ENCODE measurements around the gene HERC5.
A peak's percentile ranks its signal among the peaks of the same experiment; 100 is the strongest.
"Not testable (repeated sequence)": the region's sequence is repeated elsewhere in the genome, so short reads cannot be mapped to it uniquely, and the experiment has no call there.

The HERC5 gene

GRCh38 chr4:88456670-88457306 is at the start of gene HERC5:
Gene HERC5, plus strand, starts transcription at chr4:88457119. Its CDS starts 151 bp downstream, at chr4:88457270.
- peak; percentile 35 for DNase-seq

GRCh38 chr4:88409206-88409605 is 47.7 kb upstream of the HERC5 start:
- no peak for DNase-seq

- no peak for DNase-seq
These were observed 47.1 kb upstream of the HERC5 start for GRCh38 chr4:88409789-88410188.

- DNase-seq, result no peak
These were observed 45.3 kb upstream of the HERC5 start for GRCh38 chr4:88411491-88412096.

- no peak for DNase-seq
These were observed 43.1 kb upstream of the HERC5 start for GRCh38 chr4:88413801-88414200.

- no peak for DNase-seq
These were observed 42.2 kb upstream of the HERC5 start for GRCh38 chr4:88414755-88415154.

- no peak for DNase-seq
These were observed 40.9 kb upstream of the HERC5 start for GRCh38 chr4:88415982-88416381.

- no peak for DNase-seq
These were observed 38.5 kb upstream of the HERC5 start for GRCh38 chr4:88418411-88418810.

GRCh38 chr4:88419874-88420273 is 37.0 kb upstream of the HERC5 start:
- no peak for DNase-seq

GRCh38 chr4:88420844-88421243 is 36.1 kb upstream of the HERC5 start:
- no peak for DNase-seq

- DNase-seq, result no peak
These were observed 34.5 kb upstream of the HERC5 start for GRCh38 chr4:88422403-88422802.

- no peak for DNase-seq
These were observed 27.5 kb upstream of the HERC5 start for GRCh38 chr4:88429401-88429800.

GRCh38 chr4:88435987-88436693 is 20.8 kb upstream of the HERC5 start:
- DNase-seq, result no peak

GRCh38 chr4:88437873-88438272 is 19.0 kb upstream of the HERC5 start:
- not testable (repeated sequence) for DNase-seq

GRCh38 chr4:88439161-88439760 is 17.7 kb upstream of the HERC5 start:
- DNase-seq, result no peak

GRCh38 chr4:88440146-88440545 is 16.8 kb upstream of the HERC5 start:
- DNase-seq, result no peak

GRCh38 chr4:88441696-88442095 is 15.2 kb upstream of the HERC5 start:
- no peak for DNase-seq

GRCh38 chr4:88442689-88443191 is 14.2 kb upstream of the HERC5 start:
- DNase-seq, result no peak

- no peak for DNase-seq
These were observed 13.4 kb upstream of the HERC5 start for GRCh38 chr4:88443486-88443885.

GRCh38 chr4:88445252-88445651 is 11.7 kb upstream of the HERC5 start:
- no peak for DNase-seq

GRCh38 chr4:88446124-88446523 is 10.8 kb upstream of the HERC5 start:
- DNase-seq, result no peak

- DNase-seq, result no peak
These were observed 9.4 kb upstream of the HERC5 start for GRCh38 chr4:88447371-88448095.

GRCh38 chr4:88448211-88448765 is 8.6 kb upstream of the HERC5 start:
- not testable (repeated sequence) for DNase-seq

Measured in NCI-H1105 (cell line).